Ramos (cell line): ENCODE results near the gene CCDC167.

Source experiments
- in situ Hi-C: fragments of 300-500 bp; cut with MboI; formaldehyde crosslinking; loops from one replicate; pipeline ENCODE4 v1.14.3; 2022; ENCODE audit warnings: low sequenced_read_pairs; ENCODE audit not compliant: unreplicated experiment

The CCDC167 gene

GRCh38 chr6:37499433-37500293, at the start of gene CCDC167:
Gene CCDC167, minus strand, starts transcription at chr6:37499893. Its CDS starts 30 bp downstream, at chr6:37499863.
- in situ Hi-C loops: no loop called here

- in situ Hi-C loops: no loop called here
These were observed 49.5 kb upstream of the CCDC167 start for GRCh38 chr6:37549154-37549553.

- in situ Hi-C loops: no loop called here
These were observed 48.5 kb upstream of the CCDC167 start for GRCh38 chr6:37548067-37548674.

GRCh38 chr6:37547564-37548061, 47.9 kb upstream of the CCDC167 start:
- in situ Hi-C loops: no loop called here

DNA sequence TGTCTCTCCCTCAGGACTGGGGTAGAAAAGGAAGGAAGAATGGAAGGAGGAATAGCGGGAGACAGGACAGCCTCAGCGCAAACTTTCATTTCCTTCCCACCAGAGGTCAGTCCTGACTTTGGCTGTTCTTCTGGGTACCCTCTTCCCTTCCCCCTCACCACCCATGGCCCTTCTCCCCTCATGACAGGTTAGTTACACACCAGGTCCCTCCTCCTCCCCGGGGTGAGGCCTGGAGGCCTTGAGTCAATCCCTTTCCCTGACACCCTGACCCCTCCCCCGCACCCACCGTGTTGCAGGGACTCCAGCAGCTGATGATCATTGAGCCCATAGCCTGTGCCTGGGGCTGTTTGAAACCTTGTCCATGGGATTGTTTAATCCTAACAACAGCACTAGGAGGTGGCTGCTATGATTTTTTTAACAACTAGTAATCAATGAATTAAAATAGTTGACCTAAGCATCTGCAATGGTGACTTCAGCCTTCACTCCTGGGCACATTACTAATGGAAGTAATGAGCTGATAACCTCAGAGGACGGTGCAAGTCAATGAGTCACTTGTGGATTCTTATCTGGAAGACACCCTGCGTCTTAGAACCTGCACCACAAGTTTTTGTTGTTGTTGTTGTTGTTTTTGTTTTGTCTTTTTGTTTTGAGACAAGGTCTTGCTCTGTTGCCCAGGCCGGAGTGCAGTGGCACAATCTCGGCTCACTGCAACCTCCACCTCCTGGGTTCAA, 46.6 kb upstream of the CCDC167 start:
- in situ Hi-C loops: no loop called here

GRCh38 chr6:37544530-37544929, 44.8 kb upstream of the CCDC167 start:
- in situ Hi-C loops: no loop called here

DNA sequence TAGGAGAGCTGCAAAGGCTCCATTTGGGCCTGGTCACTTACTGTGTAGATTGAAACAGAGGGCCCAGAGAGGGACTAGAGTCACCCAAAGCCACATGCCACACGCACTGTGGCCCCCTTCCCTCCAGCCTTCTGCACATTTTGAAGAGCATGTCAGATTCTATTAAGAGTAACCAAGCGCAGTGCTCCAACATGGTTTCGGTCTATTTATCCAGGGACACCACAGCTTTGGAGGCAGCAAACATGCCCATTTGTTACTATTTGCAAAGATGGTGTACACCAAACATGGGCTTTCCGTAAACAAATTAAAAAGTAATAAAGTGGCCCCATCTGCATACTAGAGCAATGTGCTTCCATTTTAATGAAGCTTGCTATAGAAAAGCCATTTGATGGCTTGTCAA, 43.7 kb upstream of the CCDC167 start:
- in situ Hi-C loops: no loop called here

DNA sequence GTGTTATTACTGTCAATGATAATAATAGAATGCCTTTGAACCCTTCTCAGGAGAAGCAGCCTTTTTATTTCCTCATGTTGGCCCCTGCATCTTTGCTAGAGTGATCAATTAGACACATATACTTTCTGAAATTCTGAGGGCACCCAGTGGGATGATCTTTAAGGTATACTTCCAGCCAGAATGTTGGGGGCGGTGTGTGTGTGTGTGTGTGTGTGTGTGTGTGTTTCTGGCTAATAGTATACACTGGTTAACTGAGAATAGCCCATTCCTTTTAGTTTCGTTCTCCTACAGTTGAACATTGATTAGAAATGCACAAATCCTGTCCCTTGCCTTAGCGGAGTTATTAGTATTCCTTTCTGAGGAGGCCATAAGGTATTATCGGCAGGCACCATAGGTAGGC, 41.7 kb upstream of the CCDC167 start:
- in situ Hi-C loops: no loop called here

DNA sequence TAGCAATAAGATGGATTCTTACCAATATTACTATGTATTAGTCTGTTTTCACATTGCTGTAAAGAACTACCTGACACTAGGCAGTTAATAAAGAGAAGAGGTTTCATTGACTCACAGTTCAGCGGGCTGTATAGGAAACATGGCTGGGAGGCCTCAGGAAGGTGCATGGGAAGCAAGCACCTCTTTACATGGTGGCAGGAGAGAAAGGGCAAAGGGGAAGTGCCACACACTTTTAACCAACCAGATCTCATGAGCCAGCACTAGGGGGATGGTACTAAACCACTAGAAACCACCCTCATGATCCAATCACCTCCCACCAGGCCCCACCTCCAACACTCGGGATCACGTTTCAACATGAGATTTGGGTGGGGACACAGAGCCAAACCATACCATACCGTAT, 40.7 kb upstream of the CCDC167 start:
- in situ Hi-C loops: no loop called here

DNA sequence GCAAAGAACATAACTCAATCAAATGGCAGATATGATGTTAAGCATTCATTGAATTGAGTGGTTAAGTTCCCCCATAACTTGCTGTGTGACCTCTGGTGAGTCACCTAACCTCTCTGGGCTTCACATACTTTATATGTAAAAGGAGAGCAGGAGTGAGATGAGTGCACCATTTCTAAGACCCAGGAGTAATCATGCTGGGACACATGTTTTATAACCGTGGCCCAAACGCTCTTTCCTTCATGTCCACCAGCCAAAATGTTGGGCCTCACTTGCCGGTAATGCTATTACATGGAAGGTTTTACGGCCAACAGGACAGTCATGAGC, 40.3 kb upstream of the CCDC167 start:
- in situ Hi-C loops: no loop called here

GRCh38 chr6:37539171-37540028, 39.7 kb upstream of the CCDC167 start:
- in situ Hi-C loops: no loop called here

- in situ Hi-C loops: no loop called here
These were observed 38.4 kb upstream of the CCDC167 start for GRCh38 chr6:37538107-37538506.

DNA sequence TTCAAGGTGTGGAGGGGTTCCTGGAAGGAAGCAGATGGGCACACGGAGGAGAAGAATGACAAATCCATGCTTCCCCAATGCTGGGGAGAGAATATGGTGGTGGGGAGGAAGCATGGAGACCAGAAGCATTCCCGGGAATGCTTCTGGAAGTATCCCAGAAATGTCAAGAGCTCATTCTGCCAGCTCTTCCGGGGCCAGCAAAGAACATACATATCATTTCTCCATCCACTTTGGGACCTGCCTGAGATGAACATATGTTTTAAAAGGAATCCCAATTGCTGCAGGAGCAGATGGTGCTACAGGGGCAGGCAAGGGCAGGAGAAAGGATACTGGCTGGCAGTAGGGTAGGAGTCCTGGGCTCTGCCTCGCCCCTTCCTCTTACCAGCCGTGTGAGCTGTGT, 37.9 kb upstream of the CCDC167 start:
- in situ Hi-C loops: no loop called here

DNA sequence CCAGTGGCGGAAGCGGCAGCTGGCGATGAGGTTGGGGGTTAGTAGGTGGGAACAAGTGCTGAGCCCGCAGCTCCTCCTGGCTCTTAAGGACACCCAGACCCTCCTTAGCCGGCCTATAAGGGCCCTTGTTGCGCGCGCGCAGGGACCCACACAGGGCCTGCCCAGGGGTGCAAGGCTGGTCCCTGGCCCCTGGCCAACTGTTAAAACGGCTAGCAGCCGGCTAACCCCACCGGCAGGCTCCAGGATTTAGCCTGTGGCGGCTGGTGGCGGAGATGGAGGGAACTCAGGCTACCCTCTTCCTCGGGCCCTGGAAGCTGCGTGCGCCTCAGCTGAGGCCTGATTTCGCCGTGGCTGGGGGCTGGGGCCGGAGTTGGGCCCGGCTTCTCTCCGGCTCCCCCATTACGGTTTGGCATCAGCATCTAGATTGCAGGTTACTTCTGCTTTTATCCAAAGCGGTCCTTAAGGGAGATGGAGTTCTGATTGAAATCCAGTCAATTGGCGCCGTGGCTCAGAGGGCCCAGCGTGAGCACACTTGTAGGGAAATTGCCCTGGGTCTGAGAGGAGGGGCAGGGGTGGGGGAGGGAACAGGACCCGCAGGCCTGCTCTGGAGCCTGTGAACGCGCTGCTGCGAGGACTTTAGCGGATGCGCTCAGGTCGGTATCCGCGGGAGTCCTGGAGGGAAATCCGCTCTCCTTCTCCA, 36.9 kb upstream of the CCDC167 start:
- in situ Hi-C loops: no loop called here

DNA sequence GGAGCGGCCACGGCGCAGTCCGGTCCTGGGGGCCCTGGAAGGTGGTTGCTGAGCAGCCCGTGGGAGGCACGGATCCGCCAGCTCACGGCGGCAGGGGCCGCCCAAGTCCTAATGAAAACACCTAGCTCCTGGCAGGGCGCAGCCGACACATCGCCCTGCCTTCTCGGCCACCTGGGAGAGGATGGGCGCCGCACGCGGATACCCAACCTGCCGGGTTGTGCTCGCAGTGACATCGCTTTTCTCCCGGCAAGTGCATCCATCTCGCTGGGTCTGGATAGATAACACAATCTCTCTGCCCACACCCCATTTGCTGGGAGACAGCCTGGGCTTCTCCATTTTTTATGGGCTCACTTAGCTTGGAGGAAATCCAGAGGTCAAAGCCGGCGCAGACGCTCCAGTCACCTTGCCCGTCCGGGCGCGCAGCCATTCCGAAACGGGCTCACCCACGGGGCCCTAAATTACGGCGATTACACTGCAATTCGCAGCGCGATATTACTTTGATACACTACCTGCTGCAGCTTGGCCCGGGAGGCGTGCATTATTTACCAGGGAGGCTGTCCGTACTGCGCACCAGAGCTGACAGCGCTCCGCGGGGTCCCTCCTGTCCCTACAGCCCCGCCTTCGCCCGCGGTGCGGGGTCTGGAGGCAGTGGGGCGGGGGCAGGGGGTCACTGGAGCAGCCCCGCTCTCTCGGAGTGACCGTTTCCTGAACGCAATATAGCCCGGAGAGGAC, 36.2 kb upstream of the CCDC167 start:
- in situ Hi-C loops: no loop called here

- in situ Hi-C loops: no loop called here
These were observed 35.7 kb upstream of the CCDC167 start for GRCh38 chr6:37535428-37535758.

DNA sequence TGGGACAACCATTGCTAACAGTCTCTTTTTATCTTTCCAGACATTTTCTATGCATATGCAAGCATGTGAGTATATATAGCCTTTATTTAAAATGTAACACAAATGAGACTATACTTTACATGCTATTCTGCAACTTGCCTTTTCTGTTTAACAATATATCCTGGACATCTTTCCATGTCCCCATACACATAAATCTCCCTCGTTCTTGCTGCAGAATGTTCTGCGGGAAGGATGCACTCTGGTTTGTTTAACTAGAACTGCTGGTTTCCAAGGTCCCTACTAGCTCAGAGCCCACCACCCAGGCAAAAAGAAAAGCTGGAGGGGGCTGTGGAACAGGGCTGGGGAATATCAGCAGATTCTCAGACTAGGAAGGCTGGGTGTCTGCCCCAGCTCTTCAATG, 35.2 kb upstream of the CCDC167 start:
- in situ Hi-C loops: no loop called here

DNA sequence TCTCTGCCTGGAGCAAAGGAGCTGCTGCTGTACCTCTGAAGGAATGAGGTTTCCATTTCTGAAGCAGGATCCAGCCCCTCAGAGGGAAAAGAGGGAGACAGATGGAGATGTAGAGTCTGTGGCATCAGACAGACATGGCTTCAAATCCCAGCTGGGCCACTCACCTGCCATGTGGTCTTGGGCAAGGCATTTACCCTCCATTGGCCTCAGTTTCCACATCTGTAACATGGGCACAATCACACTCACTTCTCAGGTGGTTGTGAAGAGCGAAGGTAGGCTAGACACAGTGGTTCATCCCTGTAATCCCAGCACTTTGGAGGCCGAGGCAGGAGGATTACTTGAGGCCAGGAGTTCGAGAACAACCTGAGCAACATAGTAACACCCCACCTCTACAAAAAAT, 32.4 kb upstream of the CCDC167 start:
- in situ Hi-C loops: no loop called here

DNA sequence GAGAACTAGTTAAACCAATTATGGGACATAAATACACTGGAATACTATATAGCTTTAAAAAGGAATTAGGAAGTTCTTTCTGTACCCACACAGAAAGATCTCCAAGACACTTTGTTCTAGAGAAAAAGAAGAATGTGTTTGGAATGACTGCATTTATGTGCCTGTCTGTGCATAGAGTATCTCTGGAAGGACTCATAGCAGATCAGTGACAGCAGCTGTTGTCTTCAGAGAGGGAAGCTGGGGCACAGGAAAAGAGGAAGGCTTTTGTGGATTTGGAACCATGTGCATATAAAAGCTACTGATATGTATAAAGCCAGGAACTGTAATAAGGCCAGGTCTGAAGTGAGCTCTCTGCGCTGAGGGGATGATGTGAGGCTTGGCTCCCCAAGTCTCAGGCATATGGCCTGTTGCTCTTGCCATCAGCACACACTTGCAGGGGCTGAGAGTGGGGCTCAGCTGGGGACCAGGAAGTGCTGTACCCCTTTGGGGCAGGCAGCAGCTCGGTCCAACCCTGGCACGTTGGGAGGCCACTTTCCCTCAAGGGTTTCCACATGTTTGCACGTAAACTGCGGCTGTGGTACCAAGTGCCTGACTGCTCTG, 31.8 kb upstream of the CCDC167 start:
- in situ Hi-C loops: no loop called here
